Left lung (tissue), 10 donors: ENCODE data around the gene CHMP4A. TPM values are rescaled to one million over a fixed set of nuclear protein-coding genes. Genes with fewer than 3 reads are reported as not detected.

Source experiments
- ATAC-seq: fragments of 200-7000 bp; cut with Tn5 transposase; one replicate; pipeline ENCODE4 v1.9.1; 2020; ENCODE audit warnings: moderate library complexity
- DNase-seq, 4 donors: peaks; one replicate each; pipeline ENCODE4 v3.0.0-alpha.2; 2013 to 2020
- H3K27ac ChIP-seq, 2 donors: fragments of 200-600 bp; sonication (generic) in 1 of 2; one replicate each; pipeline versions ENCODE4 v1.5.0 to v1.8.0; 2020 to 2021
- H3K27me3 ChIP-seq, 2 donors: fragments of 200-600 bp; sonication (generic) in 1 of 2; one replicate each; pipeline versions ENCODE4 v1.5.0 to v1.8.0; 2020 to 2021
- H3K36me3 ChIP-seq, 2 donors: fragments of 200-600 bp; sonication (generic) in 1 of 2; one replicate each; pipeline versions ENCODE4 v1.5.0 to v1.8.0; 2020 to 2021
- H3K4me1 ChIP-seq, 2 donors: fragments of 200-600 bp; one replicate each; pipeline ENCODE4 v1.8.0; 2021
- H3K4me3 ChIP-seq, 2 donors: fragments of 200-600 bp; sonication (generic) in 1 of 2; one replicate each; pipeline versions ENCODE4 v1.5.0 to v1.8.0; 2020 to 2021; ENCODE audit warnings: mild to moderate bottlenecking in 1 of 2
- H3K9me3 ChIP-seq, 2 donors: fragments of 200-600 bp; sonication (generic) in 1 of 2; one replicate each; pipeline versions ENCODE4 v1.5.0 to v1.8.0; 2020 to 2021
- intact Hi-C, 2 donors: fragments of 100-400 bp; cut with DNase I; formaldehyde crosslinking; loops; one replicate each; pipeline versions ENCODE4 v1.11.2 to v1.14.2; 2022
- polyA plus RNA-seq, 6 donors: library from polyadenylated mRNA; unstranded; fragments of 120-200 nt; gene quantifications; one replicate each; pipeline ENCODE4 v1.2.1, GENCODE V29; 2013; ENCODE audit not compliant: insufficient read length in 6 of 6
- total RNA-seq, 2 donors: library from RNA; stranded (reverse); fragmentation: NEBNext Ultra II Directional; extraction: Animal tissue kit (Norgen Biotek cat#: 25700); gene quantifications; one replicate each; pipeline ENCODE4 v1.2.1, GENCODE V29; 2021
- TF ChIP-seq, protein P1 (sequence below), 2 donors: fragments of 200-600 bp; sonication (generic) in 1 of 2; IDR thresholded peaks; one replicate each; pipeline versions ENCODE4 v1.5.0 to v1.8.0; 2021; ENCODE audit warnings: antibody characterized with exemption in 2 of 2
- donor health status: DM: no; HTN: yes; CAD: no.
- donor health status: DM: no; HTN: no; CAD: no.

CHMP4A gene
- total and polyA plus RNA-seq, 8 donors, result 35.0 to 64.6 (median 56.9) TPM

DNA sequence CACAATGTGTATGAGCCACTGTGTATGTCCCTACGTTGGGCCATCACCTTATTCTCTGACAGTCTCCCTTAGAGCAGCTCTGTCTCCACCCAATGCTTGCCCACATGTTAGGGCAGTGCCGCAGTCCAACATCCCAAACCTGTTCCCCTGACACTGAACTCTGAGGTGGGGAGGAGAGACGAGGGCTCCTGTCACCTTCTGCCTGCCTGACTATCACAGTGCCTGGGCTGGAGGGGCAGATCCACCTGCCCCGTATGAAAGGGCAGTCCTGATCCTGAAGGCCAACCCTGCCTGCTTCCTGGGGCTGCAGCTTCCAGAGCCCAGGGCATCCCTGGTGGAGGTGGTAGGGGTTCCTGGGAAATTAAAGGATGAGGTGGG is 47.5 kb upstream of the CHMP4A start:
- ATAC-seq (no peak), DNase-seq (no peak)
- H3K4me1 ChIP-seq, result no peaks in the 10 kb centered on the region
- intact Hi-C loops, result no loop called here
- TF ChIP-seq, protein P1, sequence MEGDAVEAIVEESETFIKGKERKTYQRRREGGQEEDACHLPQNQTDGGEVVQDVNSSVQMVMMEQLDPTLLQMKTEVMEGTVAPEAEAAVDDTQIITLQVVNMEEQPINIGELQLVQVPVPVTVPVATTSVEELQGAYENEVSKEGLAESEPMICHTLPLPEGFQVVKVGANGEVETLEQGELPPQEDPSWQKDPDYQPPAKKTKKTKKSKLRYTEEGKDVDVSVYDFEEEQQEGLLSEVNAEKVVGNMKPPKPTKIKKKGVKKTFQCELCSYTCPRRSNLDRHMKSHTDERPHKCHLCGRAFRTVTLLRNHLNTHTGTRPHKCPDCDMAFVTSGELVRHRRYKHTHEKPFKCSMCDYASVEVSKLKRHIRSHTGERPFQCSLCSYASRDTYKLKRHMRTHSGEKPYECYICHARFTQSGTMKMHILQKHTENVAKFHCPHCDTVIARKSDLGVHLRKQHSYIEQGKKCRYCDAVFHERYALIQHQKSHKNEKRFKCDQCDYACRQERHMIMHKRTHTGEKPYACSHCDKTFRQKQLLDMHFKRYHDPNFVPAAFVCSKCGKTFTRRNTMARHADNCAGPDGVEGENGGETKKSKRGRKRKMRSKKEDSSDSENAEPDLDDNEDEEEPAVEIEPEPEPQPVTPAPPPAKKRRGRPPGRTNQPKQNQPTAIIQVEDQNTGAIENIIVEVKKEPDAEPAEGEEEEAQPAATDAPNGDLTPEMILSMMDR (IDR thresholded peaks at IDR 0.05), result no peak
- no peaks in the 10 kb centered on the region for H3K27me3 ChIP-seq
- H3K4me3 ChIP-seq, result no peak overlapping the region
- H3K36me3 ChIP-seq, result peaks cover 0 to 14% of the 10 kb centered on the region in 2 donors
- H3K9me3 ChIP-seq, result no peaks in the 10 kb centered on the region
- H3K27ac ChIP-seq, result no peak overlapping the region

DNA sequence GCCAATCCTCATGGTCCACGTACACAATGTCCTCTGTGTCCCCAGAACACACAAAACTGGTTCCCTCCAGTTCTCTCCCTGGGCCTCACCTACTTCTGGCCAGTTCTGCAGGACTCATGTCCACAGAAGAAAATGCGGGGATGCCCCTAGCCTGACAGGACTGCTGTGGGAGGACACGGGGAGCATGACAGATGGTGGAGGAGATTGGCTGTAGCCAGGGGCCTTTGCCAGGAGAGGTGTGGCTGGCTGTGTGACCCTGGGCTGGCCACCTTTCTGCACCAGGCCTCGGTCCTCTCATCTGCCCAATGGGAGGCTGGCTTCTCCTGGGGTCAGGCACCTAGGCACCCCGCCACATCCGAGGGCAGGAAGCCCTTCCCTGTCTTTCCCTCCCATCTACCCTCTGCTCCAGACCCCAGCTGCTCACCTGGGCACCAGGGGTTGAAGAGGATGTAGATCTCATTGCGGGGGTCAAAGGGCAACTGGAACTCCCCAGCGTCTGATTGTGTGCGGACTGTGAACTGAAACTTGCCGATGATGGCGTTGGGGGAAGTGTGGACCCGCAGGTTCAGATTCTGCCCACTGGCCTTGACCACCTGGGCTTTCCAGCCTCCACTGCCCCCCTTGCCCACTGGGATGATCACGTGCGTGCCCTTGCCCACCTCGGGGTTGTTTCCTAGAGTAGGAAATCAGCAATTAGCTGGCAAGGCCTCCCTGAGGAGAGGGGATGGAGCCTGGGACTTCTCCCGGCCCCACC is 46.9 kb upstream of the CHMP4A start:
- H3K27me3 ChIP-seq, result no peaks in the 10 kb centered on the region
- no peak overlapping the region for H3K27ac ChIP-seq
- DNase-seq, result no peak
- TF ChIP-seq, protein P1 (IDR thresholded peaks at IDR 0.05), result no peak
- peak; percentile 25 for ATAC-seq
- peaks cover 0 to 14% of the 10 kb centered on the region in 2 donors for H3K36me3 ChIP-seq
- intact Hi-C loops, result no loop called here
- H3K4me1 ChIP-seq, result no peaks in the 10 kb centered on the region
- no peak overlapping the region for H3K4me3 ChIP-seq
- no peaks in the 10 kb centered on the region for H3K9me3 ChIP-seq

DNA sequence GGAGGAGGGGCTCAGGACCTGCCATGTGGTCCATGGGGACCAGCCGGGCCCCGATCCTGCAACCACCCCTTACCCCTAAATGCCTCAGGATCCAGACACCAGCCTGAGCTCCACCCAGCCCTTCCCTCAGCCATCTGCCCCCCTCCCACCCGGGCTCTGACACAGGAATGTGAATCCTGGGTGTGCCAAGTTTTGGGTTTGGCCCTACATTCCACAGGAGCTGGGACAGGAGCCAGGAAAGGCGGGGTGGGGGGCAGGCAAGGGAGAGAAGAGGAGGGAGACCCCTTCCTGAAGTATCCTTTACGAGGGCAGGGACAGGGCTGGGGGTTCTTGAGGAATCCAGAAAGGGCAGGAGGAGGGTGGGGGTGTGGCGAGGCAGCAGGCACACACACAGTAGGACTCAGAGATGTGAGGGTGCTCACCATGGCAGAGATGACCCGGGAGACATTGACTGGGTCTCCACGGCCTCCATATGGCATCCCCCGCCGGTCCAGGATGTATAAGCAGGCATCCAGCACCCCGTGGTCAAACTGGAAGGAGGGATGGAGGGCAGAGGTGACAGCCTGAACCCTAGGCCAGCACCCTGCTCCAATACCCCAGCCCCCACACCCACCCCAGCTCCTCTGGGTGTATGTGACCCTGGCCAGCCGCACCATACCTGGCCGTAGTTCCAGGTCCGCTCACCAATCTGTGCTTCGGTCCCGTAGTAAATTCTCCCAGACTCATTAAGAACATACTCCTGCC is 46.2 kb upstream of the CHMP4A start:
- no peaks in the 10 kb centered on the region for H3K9me3 ChIP-seq
- TF ChIP-seq, protein P1 (IDR thresholded peaks at IDR 0.05), result no peak
- H3K4me3 ChIP-seq, result no peak overlapping the region
- no peaks in the 10 kb centered on the region for H3K4me1 ChIP-seq
- no peaks in the 10 kb centered on the region for H3K27me3 ChIP-seq
- intact Hi-C loops, result no loop called here
- ATAC-seq (peak; percentile 68), DNase-seq (peak in 2 of 4 donors; percentile 36 to 57)
- peaks cover 0 to 17% of the 10 kb centered on the region in 2 donors for H3K36me3 ChIP-seq
- no peak overlapping the region for H3K27ac ChIP-seq

DNA sequence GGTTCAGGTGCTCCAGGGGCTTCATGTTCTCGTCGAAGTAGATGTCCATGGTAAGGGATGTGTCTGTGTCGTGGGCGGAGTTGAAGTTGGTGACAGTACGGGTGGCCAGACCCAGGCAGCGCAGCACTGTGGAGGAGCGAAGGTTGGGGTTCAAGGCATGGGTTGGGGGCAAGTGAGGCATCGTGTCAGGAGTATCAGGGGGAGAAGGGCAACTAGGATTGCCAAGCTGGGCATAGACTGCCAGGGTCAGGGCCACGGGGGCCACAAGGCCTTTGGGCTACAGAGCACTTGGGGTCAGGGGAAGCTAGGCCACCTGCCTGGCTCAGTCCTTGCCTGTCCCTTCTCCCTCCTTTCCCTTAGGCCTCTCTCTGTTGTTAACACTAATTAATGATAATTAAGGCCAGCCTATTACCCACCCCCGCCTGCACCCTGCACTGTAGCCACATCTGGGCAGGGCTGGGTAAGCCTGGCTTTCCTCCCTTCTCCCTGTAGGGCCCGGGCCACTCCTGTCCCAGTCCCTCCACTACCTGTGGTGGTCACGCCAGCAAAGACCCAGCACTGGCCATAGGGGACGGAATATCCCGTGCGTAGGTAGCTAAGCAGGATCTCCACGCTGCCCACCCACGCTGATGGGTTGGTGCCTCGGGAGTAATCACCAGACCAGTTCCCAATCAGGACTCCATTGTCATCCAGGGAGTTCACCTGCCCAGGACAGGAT is 45.4 kb upstream of the CHMP4A start:
- TF ChIP-seq, protein P1 (IDR thresholded peaks at IDR 0.05), result no peak
- Histone ChIP-seq H3K4me3 (no peak overlapping the region), H3K27me3 (no peaks in the 10 kb centered on the region), H3K9me3 (no peaks in the 10 kb centered on the region), H3K36me3 (peaks cover 0 to 25% of the 10 kb centered on the region in 2 donors), H3K27ac (no peak overlapping the region), H3K4me1 (no peaks in the 10 kb centered on the region)
- DNase-seq, result no peak
- intact Hi-C loops, result no loop called here
- ATAC-seq, result no peak

DNA sequence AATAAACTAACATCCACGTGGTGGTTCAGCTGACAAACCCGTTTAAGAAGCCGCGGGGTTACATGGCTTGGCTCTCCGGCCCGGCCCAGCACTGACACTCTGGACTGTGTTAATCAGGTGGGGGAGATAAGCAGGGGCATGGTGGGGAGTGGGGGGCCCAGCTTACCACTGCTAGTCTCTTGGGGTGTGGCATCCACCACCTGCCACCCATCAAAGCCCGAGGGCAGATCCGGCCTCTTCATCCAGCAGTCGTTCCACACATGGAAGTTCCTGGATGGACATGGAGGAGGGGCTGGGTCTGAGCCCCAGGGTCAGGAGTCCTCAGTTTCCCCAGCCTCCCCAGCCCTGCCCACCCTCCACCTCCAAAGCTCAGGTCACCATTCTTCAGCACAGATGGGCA is 44.8 kb upstream of the CHMP4A start:
- no peaks in the 10 kb centered on the region for H3K4me1 ChIP-seq
- H3K4me3 ChIP-seq, result no peak overlapping the region
- intact Hi-C loops, result no loop called here
- TF ChIP-seq, protein P1 (IDR thresholded peaks at IDR 0.05), result no peak
- peak in 1 of 4 donors; percentile 12 for DNase-seq
- H3K9me3 ChIP-seq, result no peaks in the 10 kb centered on the region
- no peak for ATAC-seq
- no peak overlapping the region for H3K27ac ChIP-seq
- no peaks in the 10 kb centered on the region for H3K27me3 ChIP-seq
- H3K36me3 ChIP-seq, result peaks cover 0 to 25% of the 10 kb centered on the region in 2 donors
